Measurements from ENCODE around the gene PUSL1. TPM values are rescaled to one million over a fixed set of nuclear protein-coding genes. Genes with fewer than 3 reads are reported as not detected.

PUSL1 gene
- total RNA-seq, 1 donor from 2014 or later = 16.2 TPM

DNA sequence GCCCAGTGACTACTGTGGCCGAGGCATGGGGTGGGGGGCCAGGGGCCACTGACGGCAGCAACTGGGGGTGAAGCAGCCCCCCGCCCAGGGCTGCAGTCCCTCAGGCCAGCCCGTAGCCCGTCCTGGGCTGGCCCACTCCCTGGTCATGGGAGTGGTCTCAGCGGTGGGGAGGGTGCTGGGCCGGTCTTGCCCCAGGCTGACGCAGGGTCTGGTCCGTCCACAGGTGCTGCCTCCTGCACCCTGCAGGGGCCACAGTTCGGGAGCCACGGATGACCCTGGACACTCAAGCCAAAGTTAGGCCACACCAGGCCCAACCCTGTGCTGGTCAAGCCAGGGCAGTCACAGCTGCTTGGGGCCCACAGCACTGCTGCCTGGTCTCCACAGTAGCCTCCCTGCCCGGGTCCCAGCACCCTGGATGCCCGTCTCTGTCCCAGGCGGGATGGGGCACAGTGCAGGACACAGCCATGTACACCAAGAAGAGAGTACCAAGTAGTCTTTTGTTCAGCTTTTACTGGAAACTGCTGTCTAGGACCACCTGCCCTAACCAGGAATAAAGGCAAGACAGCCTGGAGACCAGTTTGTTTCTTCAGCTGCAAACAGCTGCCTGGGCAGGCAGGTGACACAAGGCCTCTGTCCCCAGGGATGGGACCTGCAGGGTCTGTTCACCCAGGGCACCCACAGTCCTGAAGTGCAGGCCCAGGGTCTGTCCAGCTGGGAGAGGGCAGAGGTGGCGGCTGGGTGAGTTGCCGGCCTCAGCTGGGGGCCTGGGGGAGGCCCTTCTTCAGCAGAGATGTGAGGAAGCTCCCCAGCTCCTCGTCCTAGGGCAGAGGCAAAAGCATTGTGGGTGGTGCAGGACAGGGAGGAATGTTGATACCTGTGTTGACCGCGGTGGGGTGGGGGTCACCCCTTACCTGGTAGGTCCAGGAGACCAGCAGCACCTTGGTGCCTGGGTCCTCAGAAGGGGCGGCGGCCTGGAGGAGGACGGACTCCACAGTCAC lies 3.0 kb downstream of the PUSL1 start:
- TF ChIP-seq, protein P1, sequence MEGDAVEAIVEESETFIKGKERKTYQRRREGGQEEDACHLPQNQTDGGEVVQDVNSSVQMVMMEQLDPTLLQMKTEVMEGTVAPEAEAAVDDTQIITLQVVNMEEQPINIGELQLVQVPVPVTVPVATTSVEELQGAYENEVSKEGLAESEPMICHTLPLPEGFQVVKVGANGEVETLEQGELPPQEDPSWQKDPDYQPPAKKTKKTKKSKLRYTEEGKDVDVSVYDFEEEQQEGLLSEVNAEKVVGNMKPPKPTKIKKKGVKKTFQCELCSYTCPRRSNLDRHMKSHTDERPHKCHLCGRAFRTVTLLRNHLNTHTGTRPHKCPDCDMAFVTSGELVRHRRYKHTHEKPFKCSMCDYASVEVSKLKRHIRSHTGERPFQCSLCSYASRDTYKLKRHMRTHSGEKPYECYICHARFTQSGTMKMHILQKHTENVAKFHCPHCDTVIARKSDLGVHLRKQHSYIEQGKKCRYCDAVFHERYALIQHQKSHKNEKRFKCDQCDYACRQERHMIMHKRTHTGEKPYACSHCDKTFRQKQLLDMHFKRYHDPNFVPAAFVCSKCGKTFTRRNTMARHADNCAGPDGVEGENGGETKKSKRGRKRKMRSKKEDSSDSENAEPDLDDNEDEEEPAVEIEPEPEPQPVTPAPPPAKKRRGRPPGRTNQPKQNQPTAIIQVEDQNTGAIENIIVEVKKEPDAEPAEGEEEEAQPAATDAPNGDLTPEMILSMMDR (IDR thresholded peaks at IDR 0.05) = no peak
- ATAC-seq (no peak), DNase-seq (no peak)
- intact Hi-C loops (cut with DNase I) = no loop called here
- no peaks in the 10 kb centered on the region for H3K27me3 ChIP-seq (ENCODE audit: low read depth)
- no peak overlapping the region for H3K27ac ChIP-seq
- H3K4me3 ChIP-seq = no peak overlapping the region
- peaks cover 19% of the 10 kb centered on the region for H3K4me1 ChIP-seq
- peaks cover 65% of the 10 kb centered on the region for H3K36me3 ChIP-seq
- H3K9me3 ChIP-seq = no peaks in the 10 kb centered on the region

DNA sequence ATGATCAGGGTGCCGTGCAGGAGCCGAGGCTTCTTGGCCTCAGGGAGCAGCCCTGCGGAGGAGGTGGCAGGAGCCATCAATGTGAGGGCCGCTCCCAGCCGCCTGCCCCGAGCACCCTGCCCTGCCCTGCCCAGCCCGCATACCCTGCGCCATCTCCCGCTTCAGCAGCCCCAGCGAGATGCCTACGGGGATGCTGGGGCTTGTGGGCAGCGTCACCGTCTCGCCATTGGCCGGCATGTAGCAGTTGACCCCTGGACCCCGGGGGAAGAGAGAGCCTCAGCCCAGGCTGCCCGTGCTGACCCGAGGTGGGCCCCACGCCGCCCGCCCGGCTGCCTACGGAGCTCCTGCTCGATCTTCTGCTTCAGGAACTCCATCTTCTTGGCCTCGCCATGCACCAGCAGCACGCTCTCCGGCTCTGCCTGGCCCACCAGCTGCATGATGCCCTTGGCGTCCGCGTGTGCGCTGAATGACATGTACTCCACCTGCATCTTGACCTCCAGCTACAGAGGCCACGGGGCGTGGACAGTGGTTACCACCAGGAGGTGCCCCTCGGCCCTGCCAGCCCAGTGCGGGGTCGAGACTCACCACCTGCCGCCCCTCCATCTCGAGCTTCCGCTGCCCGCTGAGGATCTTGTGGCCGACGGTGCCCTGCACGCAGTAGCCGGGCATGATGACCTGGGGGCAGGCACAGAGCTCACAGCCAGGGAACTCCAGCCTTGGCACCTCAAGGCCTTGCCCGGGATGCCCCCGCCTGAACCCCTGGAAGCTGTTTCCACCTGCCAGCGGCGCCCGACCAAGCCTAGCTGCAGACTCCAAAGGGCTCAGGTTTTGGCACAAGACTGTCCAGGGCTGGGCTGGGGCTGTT lies 4.3 kb downstream of the PUSL1 start:
- Histone ChIP-seq H3K36me3 (peaks cover 75% of the 10 kb centered on the region), H3K27me3 (ENCODE audit: low read depth) (no peaks in the 10 kb centered on the region), H3K4me1 (peaks cover 12% of the 10 kb centered on the region), H3K4me3 (no peak overlapping the region), H3K9me3 (no peaks in the 10 kb centered on the region), H3K27ac (no peak overlapping the region)
- no peak for ATAC-seq
- DNase-seq = no peak
- intact Hi-C loops (cut with DNase I) = no loop called here
- TF ChIP-seq, protein P1 (IDR thresholded peaks at IDR 0.05) = no peak

DNA sequence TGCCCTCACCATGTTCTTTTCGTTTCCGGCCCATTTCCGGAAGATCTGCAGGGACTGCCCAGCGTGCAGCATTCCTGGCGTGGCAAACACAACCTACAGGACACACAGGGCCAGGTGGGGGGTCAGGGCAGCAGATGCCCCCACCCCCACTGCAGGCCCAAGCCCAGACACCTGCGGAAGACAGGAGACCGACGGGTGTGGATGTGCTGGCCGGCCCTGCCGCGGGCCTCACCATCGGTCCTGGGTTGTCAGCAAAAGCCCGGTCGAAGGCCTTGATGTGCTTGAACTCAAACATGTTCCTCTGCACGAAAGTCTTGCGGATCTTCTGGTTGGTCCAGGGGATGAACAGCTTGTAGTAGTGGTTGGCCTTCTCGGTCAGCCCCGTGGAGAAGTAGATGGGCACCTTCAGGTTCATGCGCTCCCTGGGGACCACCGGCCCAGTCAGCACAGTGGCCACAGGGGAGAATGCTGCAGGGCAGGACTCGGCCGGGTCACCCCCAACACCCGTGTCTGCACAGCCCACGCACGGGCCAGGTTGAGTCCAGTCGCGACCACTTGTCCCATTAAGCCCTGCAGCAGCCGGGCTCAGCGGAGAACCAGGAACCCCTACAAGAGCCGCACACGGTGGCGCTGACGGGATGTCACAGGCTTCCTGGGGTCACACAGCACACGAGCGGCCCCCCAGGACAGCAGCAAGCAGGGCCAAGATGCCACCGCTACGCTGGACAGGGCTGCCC lies 5.3 kb downstream of the PUSL1 start:
- no peak for DNase-seq
- Histone ChIP-seq H3K27me3 (ENCODE audit: low read depth) (no peaks in the 10 kb centered on the region), H3K4me3 (no peak overlapping the region), H3K27ac (no peak overlapping the region), H3K36me3 (peaks cover 80% of the 10 kb centered on the region), H3K4me1 (peaks cover 21% of the 10 kb centered on the region), H3K9me3 (no peaks in the 10 kb centered on the region)
- intact Hi-C loops (cut with DNase I) = no loop called here
- ATAC-seq = no peak
- TF ChIP-seq, protein P1 (IDR thresholded peaks at IDR 0.05) = no peak

DNA sequence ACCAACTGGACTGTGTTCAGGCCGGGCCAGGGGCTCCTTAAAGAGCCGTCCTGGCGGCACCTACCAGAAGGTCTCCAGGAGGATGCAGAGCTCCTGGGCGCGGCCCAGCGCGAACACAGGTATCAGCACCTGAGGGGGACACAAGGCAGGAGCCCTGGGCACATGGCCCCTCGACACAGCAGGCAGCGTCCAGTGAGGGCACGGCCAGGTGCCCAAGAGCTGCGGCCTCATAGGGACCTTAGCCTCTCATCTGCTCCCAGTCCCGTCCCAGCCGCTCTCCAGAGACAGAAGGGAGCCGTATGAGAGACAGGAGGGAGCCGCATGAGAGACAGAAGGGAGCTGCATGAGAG lies 5.8 kb downstream of the PUSL1 start:
- Histone ChIP-seq H3K9me3 (no peaks in the 10 kb centered on the region), H3K4me3 (no peak overlapping the region), H3K27me3 (ENCODE audit: low read depth) (no peaks in the 10 kb centered on the region), H3K4me1 (peaks cover 22% of the 10 kb centered on the region), H3K36me3 (peaks cover 86% of the 10 kb centered on the region), H3K27ac (no peak overlapping the region)
- no peak for ATAC-seq
- no peak for DNase-seq
- TF ChIP-seq, protein P1 (IDR thresholded peaks at IDR 0.05) = no peak
- intact Hi-C loops (cut with DNase I) = no loop called here
